IPS-18c (cell line): Measurements from ENCODE around the gene RNF167.
A peak's percentile ranks its signal among the peaks of the same experiment; 100 is the strongest.

Experiments
- H3K4me3 ChIP-seq: 2 replicates; pipeline ENCODE4 v1.7.0; 2013; ENCODE audit warnings: low read depth, mild to moderate bottlenecking, low read length, moderate library complexity; ENCODE audit not compliant: insufficient read depth
- H3K9me3 ChIP-seq: one replicate; pipeline ENCODE4 v1.6.1; 2013; ENCODE audit warnings: mild to moderate bottlenecking, low read length, moderate library complexity; ENCODE audit not compliant: control insufficient read depth, insufficient read depth

Gene RNF167

DNA sequence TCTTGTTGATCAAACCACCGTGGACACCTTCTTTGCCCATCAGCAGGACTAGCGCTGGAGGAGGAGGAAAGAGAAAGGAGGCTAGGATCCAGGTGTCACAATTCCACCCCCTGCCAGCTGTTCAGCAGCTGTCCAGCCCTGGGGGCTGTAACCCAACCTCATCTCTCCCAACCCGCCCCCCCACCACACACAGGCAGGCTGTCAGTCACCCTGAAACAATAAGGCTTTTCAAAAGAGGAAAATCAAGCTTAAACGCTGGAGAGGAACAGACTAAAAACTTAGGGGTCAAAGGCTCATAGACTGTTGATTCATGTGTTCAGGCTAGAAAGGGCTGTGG lies 5.8 kb downstream of the RNF167 start:
- H3K9me3 ChIP-seq: no peaks in the 10 kb centered on the region
- H3K4me3 ChIP-seq: no peak overlapping the region

DNA sequence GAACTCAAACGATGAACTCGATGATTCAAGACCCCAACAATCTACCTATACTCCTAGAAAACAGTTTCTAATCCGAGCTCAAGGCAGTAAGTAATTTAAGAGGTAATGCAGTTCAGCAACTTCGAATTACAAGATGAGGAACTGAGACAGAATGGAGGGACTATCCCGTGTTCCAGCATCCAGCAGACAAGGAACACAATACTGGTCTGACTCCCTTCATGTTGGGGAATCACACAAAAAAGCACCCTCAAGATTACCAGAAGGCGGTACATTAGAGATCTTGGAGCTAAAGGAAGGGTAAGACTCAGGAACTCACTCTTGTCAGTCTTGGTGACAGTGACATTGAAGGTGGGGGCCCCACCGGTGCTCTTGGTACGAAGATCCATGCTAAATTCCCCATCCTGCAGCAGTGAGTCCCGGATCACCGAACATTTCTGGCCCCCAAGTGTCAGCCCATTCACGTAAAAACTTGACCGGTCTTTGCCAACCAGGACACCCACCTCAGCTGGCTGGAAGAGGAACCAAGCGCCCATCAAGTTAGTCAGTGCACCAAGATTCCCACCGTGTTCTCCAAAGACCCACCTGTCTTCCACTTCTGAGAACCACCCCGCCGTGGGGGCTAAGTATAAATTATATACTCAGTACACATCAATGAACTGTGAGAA lies 6.4 kb downstream of the RNF167 start:
- Histone ChIP-seq H3K9me3 (no peaks in the 10 kb centered on the region), H3K4me3 (peak overlapping the region; percentile 94)

DNA sequence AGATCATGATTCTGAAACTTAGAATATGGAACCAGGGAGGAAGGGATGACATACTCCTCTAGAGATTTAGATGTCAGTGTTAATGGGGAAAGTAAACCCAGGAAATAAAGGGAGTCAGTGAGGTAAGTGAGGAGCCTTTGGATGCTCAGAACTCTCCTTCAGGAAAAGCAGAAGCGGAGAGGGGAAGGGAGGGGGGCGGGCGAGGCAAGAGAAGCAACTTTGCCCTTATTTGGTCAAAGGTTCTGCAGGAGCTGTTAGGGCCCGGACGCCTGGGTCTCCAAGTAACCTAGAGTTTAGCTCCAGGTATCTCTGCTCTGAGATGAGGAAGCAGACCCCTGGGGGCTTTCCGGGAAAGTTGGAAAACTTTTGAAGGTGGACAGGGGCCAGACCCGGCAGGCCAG lies 6.9 kb downstream of the RNF167 start:
- Histone ChIP-seq H3K4me3 (peak overlapping the region; percentile 94), H3K9me3 (no peaks in the 10 kb centered on the region)

DNA sequence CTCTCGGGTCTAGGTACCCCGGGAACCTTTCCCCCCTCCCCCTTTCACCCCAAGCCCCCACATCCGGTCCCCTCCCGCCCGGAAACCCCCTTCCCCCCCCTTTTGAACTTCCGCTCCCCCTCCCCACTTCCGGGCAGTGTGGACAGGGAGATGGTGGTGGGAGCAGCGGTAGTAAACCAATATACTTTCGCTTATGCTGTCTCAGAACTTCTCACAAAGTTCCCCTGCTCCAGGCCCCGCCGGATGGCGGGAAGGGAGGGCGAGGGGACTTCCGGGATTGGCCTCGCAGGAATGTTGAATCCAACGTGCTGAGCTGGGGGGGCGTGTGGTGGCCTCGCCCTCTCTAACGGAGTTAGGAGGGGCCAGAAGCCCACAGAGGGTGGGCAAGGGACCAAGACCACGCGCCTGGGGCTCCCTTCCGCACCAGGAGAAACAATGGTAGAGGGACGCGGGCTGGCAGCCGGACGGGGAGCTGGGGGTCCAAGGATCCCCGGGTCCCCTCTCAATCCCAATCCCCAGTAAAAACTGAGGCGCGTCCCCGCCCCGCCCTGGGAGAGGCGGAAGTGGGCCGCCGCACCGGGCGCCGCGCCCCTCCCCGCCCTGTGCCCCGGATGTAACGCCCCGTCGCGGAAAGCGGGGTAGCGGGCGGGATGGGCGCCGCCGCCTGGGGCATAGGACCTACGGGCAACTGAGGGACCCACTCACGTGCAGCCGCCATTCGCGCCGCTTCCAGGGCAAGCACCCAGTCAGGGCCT lies 7.5 kb downstream of the RNF167 start:
- H3K4me3 ChIP-seq: peak overlapping the region; percentile 94
- H3K9me3 ChIP-seq: no peaks in the 10 kb centered on the region

DNA sequence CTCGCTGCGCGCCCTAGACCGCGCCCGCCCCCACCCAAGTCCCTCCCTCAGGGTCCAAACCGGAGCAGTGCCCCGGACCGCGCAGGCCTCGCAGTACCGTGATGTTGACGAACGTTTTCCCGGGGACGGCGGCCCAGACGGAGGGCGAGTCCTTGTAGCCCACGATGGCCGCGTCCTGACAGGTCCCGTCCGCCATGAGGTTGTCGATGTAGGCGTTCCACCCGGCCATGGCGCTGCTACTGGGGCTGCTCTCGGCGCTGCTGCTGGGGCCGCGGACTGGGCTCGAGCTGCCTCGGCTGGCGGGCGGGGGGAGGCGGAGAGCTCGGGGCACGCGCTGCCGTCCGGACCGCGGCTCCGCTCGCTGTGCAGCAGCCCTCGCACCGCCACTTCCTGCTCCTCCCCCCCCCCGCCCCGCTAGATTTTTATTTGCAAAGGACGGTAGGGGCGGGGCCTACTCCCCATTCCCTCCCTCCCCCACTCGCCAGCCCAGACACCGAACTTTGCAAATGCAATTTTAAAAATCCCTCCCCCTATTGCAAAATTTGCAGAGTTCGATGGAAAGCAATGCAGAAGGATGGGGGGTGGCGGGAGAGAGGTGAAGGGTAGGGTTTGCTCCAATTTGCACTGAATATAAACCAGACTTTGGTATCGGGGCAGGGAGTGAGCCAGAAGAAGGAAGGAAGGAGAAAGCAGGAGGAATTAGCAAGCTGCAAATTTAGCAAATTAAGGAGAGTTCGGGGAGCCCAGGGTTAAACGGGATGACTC lies 8.3 kb downstream of the RNF167 start, which contains the start of gene PFN1:
PFN1 (minus strand) TSS at position 365 of the 765 bp plus-strand sequence; CDS start at position 229, 136 bp downstream.
- Histone ChIP-seq H3K9me3 (no peaks in the 10 kb centered on the region), H3K4me3 (peak within 1 kb of the TSS; percentile 94)

DNA sequence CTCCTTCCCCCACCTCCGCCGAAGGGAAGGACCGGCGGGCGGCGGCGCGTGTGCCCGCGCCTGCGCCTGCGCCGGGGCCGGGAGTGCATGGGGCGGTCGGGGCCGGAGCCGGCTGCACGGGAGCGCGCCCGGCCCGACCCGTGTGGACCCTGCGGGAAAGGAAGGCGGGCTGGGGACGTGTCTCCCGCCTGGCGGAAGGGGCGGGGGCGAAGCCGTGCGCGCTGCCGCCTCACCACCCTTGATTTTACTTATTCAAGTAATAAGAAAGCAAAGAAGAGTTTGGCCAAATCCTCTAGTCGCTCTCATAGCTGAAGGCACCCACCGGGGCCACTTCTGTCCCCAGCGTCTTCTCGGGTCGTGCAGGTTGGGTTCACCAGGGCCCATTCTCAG lies 8.9 kb downstream of the RNF167 start:
- peak overlapping the region; percentile 94 for H3K4me3 ChIP-seq

DNA sequence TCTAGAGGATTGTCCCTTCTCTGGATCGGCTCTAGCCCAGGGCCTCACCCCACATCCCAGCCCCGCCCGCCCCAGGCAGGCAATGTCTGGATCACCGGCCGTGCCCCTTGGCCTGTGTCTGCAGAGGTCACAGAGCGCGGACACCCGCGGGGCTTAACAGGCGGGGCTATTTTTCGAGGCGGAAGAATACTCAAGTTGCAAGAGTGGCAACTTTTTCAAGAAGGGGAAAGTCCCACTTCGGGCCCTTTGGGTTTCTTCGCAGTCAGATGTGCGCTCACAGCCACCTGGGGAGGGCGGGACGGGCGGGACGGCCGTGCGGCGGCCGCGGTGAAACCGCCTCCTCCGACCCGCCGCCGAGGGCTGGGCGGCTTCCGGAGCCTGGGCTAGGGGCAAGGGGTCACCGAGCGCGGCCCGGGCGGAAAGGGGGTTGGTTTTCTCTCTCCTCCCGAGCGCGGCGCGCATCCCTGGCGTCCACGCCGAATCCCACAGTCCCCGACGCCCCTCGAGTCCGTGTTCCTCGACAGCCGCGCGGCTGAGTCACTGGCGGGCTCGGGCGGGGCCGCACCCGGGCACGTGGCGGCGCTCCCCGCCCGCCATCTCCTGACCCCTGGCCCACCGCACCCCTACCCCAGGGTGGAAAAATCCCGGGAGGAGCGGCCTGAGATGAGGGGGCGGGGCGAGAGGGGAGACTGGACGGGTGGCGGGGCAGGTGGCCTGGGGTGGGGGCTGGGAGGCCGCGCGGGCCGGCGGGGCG lies 9.4 kb downstream of the RNF167 start:
- peak overlapping the region; percentile 94 for H3K4me3 ChIP-seq
- H3K9me3 ChIP-seq: no peaks in the 10 kb centered on the region

More for the DNA sequence above, 8.9 kb downstream of the RNF167 start:
- no peaks in the 10 kb centered on the region for H3K9me3 ChIP-seq

DNA sequence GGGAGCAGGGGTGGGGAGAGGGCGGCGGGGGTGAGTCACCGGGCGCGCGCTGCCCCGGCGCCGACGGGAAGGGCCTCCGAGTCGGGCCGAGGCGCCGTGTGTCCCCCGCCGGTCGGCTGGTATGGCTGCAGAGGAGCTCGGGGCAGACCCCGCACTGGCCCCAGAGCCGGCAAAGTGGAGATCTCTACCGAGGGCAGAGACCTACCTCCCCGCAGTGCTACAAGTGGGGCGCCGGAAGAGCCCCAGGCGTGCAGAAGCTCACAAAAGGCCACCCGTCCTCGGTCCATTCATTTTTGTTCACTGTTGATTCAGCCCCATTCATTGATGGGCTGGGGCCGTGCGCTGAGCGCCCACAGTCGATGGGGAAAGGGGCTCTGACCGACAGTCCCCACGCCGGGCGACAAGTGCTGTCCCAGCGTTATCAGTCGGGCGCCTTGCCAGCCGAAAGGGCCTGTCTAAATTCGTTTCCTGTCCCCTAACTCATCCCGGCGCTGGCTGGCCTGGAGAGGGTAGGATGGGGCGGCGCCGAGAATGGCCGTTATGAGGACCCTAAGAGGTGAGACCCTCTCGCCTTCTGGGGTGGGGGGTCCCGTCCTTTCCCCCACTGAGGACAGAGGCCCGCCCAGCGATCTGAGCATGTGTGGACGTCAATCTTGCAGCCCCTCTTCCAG lies 10.1 kb downstream of the RNF167 start:
- peak overlapping the region; percentile 71 for H3K4me3 ChIP-seq
- H3K9me3 ChIP-seq: no peaks in the 10 kb centered on the region

DNA sequence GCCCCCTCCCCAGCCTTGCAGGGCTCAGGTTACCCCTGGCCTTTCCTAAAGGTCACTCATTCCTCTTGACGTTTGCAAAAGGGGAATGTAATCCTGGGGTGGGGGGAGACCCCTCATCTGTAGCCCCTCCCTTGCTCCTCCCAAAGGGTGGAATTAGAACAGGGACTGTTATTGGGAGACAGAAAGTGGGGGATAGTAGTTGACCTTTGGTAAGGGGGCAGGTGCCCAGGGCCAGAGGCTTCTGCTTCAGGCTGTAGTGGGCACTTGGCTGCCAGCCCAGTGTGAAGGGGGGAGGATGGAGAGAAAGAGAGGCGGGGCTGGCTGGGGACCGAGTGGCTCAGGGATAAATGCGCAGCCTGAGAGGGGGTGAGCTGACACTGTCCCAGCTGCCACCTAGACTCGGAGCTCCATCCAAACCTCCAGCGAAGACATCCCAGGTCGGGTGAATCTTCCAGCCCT lies 10.7 kb downstream of the RNF167 start, which contains the start of gene ENO3:
ENO3 (plus strand) TSS at position 374 of the 459 bp plus-strand sequence. CDS start 711 bp downstream, outside the sequence.
- Histone ChIP-seq H3K4me3 (peak within 1 kb of the TSS; percentile 71), H3K9me3 (no peaks in the 10 kb centered on the region)

DNA sequence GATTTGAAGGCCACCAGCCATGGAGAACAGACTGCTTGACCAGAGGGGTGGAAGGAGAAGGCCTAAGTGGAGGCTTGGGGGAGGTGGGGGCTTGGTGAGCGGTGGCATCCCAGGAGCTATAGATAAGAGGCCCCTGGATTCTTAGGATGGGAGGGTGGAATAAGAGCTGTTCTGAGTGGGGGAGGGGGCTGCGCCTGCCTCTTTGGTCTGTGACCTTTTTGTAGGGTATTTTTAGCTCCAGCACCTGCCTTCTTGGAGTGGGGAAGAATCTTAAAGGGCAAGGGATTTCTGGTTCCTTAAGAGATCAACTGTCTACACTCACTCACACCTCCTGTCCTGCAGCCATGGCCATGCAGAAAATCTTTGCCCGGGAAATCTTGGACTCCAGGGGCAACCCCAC lies 11.4 kb downstream of the RNF167 start:
- peak overlapping the region; percentile 71; the same call in 1 of the 2 replicates for H3K4me3 ChIP-seq

DNA sequence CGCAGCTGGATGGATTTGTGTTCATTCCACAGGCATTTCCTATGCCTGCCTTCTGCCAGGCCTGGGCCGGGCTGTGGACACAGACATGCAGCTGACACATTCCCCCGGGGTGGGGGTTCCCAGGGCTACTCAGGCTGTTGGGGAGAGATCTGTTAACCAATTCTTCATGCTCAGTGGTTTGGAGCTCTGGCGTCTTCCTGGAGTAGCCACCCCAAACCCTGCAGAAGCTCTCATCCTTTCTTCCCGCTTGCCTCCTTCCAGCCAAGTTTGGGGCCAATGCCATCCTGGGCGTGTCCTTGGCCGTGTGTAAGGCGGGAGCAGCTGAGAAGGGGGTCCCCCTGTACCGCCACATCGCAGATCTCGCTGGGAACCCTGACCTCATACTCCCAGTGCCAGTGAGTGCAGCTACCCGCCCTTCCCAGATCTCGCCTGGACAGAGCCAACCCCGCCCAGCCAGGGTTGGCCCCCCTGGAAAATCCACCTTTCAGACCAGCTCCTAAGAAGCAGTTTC lies 13.4 kb downstream of the RNF167 start:
- no peak overlapping the region for H3K4me3 ChIP-seq

More for the DNA sequence above, 11.4 kb downstream of the RNF167 start:
- H3K9me3 ChIP-seq: no peaks in the 10 kb centered on the region

DNA sequence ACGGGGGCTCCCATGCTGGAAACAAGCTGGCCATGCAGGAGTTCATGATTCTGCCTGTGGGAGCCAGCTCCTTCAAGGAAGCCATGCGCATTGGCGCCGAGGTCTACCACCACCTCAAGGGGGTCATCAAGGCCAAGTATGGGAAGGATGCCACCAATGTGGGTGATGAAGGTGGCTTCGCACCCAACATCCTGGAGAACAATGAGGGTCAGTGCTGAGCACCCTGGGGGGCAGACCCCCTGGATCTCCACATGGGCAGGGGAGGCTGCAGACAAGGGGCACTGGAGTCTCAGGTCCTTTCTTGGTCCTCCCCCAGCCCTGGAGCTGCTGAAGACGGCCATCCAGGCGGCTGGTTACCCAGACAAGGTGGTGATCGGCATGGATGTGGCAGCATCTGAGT lies 15.0 kb downstream of the RNF167 start:
- Histone ChIP-seq H3K9me3 (no peaks in the 10 kb centered on the region), H3K4me3 (no peak overlapping the region)

More for the DNA sequence above, 13.4 kb downstream of the RNF167 start:
- H3K9me3 ChIP-seq: no peaks in the 10 kb centered on the region

DNA sequence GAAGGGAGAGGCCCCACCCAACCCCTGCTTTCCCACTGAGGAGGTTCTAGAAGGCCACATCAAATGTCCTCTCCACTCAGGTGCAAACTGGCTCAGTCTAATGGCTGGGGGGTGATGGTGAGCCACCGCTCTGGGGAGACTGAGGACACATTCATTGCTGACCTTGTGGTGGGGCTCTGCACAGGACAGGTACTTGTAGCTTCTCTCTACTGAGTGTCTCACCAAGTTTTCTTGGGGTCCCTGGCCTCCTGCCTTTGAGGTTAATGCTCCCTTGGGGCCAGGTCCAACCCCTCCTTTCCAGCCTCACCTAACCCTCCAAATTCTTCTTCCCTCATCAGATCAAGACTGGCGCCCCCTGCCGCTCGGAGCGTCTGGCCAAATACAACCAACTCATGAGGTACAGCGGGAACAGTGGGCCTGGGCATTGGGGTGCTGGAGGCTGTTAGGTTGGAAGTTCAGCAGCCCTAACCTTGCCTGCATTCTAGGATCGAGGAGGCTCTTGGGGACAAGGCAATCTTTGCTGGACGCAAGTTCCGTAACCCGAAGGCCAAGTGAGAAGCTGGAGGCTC lies 16.5 kb downstream of the RNF167 start:
- Histone ChIP-seq H3K4me3 (no peak overlapping the region), H3K9me3 (no peaks in the 10 kb centered on the region)

DNA sequence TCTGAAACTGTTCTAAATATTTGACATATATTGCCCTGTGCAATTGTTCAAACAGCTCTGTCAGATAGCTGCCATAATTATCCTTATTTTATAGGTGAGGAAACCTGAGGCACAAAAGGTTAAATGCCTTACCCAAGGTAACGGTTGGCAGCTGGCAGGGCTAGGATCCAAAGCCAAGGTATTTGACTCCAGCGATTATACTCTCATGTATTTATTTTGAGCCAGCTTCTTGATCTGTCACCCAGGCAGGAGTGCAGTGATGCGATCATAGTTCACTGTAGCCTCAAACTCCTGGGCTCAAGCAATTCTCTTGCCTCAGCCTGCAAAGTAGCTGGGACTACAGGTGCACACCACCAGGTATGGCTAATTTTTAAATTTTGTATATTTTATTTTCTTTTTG lies 18.0 kb downstream of the RNF167 start:
- no peaks in the 10 kb centered on the region for H3K9me3 ChIP-seq
- H3K4me3 ChIP-seq: no peak overlapping the region

DNA sequence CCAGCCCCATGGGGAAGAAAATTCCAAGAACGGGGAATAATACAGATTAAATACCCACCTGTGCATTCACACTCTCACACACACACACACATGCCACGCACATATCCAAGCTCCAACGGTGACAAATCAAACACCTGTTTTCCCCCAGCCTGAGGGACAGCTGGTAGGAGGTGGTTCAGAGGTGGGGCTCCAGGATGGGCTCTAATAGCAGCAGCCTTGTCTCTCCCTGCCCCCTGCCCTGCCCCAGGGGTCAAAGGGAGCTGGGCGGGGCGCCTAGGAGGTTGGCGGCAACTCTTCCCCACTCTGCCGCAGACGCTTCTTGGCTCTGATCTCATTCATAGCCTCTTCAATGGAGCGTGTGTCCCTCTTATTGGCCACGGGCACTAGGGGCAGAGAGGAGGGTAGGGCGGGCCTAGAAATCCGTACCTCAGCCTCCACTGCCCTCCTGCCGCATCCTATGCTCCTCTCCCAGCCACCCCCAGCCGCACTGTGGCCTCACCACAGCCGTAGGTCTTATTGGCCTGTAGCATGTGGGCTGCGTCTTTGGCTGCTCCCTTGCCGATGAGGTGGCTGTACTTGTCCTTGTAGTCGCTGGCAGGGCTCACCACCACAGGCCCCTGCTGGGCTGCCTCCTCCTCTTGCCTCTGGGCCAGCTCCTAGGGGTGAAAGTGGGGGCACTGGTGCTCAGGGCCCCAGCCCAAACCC lies 19.3 kb downstream of the RNF167 start:
- Histone ChIP-seq H3K4me3 (no peak overlapping the region), H3K9me3 (no peaks in the 10 kb centered on the region)
